GM12878 (cell line): ENCODE measurements around the gene INPP4B. TPM values are rescaled to one million over a fixed set of nuclear protein-coding genes. Genes with fewer than 3 reads are reported as not detected.

Source experiments
- ATAC-seq: fragments of 200-7000 bp; cut with Tn5 transposase; 3 replicates; pipeline ENCODE4 v1.9.1; 2020; ENCODE audit warnings: mild to moderate bottlenecking, moderate library complexity
- BruUV-seq: library from RNA; stranded (reverse); fragments of 400-500 nt; replicated peaks from 2 replicates; lab custom pipeline; 2021; lab: Mats Ljungman, UMichigan
- CTCF ChIA-PET: fragments of 300-600 bp; sonication (Branson Sonifier 250); formaldehyde crosslinking; extraction: SDS; loops from one replicate; lab custom pipeline; 2021; ENCODE audit warnings: inconsistent platforms; lab: Yijun Ruan, JAX
- POLR2A ChIA-PET: fragments of 350-600 bp; formaldehyde crosslinking; extraction: SDS; loops from one replicate; lab custom pipeline; 2021; ENCODE audit warnings: inconsistent platforms; lab: Charles Lee
- RAD21 ChIA-PET: fragments of 300-600 bp; sonication (Branson Sonifier 250); formaldehyde crosslinking; loops from one replicate; lab custom pipeline; 2023; ENCODE audit warnings: antibody characterized with exemption; ENCODE audit not compliant: unreplicated experiment; lab: Charles Lee
- SMC1A ChIA-PET: fragments of 300-600 bp; sonication (Branson Sonifier 250); formaldehyde crosslinking; loops from one replicate; lab custom pipeline; 2023; ENCODE audit not compliant: unreplicated experiment, uncharacterized antibody; lab: Charles Lee
- DNase-seq: peaks from one replicate; pipeline ENCODE4 v3.0.0-alpha.2; 2011; ENCODE audit warnings: low read depth, low spot score
- FAIRE-seq: peaks from 3 replicates; lab custom pipeline; 2011; peaks lifted over from hg19 to GRCh38; lab: Jason Lieb, UNC
- H2AFZ ChIP-seq: 2 replicates; pipeline ENCODE4 v1.6.0; 2011; ENCODE audit warnings: low read depth, low read length, control low read depth; ENCODE audit not compliant: control insufficient read depth
- H3K27ac ChIP-seq: 2 replicates; pipeline ENCODE4 v1.5.1; 2011; ENCODE audit warnings: control low read depth; ENCODE audit not compliant: control insufficient read depth, insufficient read depth
- H3K27me3 ChIP-seq, 2 experiments: replicated peaks in 1 of 2; 2 replicates each; pipeline versions ENCODE4 v1.6.0 to v1.6.1; 2011; ENCODE audit warnings: low read length in 1 of 2; ENCODE audit not compliant: control insufficient read depth in 2 of 2, insufficient read depth in 2 of 2
- H3K36me3 ChIP-seq, 2 experiments: 2 replicates each; pipeline ENCODE4 v1.5.1; 2011; ENCODE audit warnings: low read length in 1 of 2; ENCODE audit not compliant: control insufficient read depth in 2 of 2, insufficient read depth in 2 of 2
- H3K4me1 ChIP-seq: 2 replicates; pipeline ENCODE4 v1.6.1; 2011; ENCODE audit warnings: mild to moderate bottlenecking, low read length, moderate library complexity, mixed read lengths; ENCODE audit not compliant: control insufficient read depth, insufficient read depth
- H3K4me2 ChIP-seq: 2 replicates; pipeline ENCODE4 v1.6.0; 2011; ENCODE audit warnings: control low read depth; ENCODE audit not compliant: control insufficient read depth, insufficient read depth
- H3K4me3 ChIP-seq: fragments of 200-600 bp; sonication (generic); 2 replicates; pipeline ENCODE4 v1.5.1; 2016
- H3K79me2 ChIP-seq: 2 replicates; pipeline ENCODE4 v1.6.0; 2011; ENCODE audit warnings: low read length; ENCODE audit not compliant: control insufficient read depth, insufficient read depth
- H3K9ac ChIP-seq: 2 replicates; pipeline ENCODE4 v1.8.0; 2011; ENCODE audit warnings: low read length, control low read depth, mixed read lengths; ENCODE audit not compliant: control insufficient read depth, insufficient read depth
- H3K9me3 ChIP-seq: replicated peaks from 3 replicates; pipeline ENCODE4 v1.5.1; 2011; ENCODE audit warnings: mild to moderate bottlenecking, low read length; ENCODE audit not compliant: control insufficient read depth, insufficient read depth
- H4K20me1 ChIP-seq: 2 replicates; pipeline ENCODE4 v1.6.0; 2011; ENCODE audit not compliant: control insufficient read depth, insufficient read depth
- CEBPB ChIP-seq, 2 experiments: fragments of 150-350 bp in 1 of 2; IDR thresholded peaks; 2 replicates each; pipeline ENCODE4 v1.6.1; 2012 to 2014; ENCODE audit warnings: low read depth in 2 of 2, low read length in 2 of 2, borderline replicate concordance in 1 of 2, inconsistent platforms in 1 of 2
- FOS ChIP-seq: IDR thresholded peaks from 3 replicates; pipeline ENCODE4 v1.6.1; 2011; ENCODE audit warnings: borderline replicate concordance; ENCODE audit not compliant: insufficient read length; ENCODE audit errors: extremely low read depth
- HDAC2 ChIP-seq: fragments of 200-600 bp; sonication (generic); IDR thresholded peaks from 2 replicates; pipeline ENCODE4 v1.6.1; 2017
- KAT2A ChIP-seq: conservative IDR thresholded peaks from 2 replicates; pipeline ENCODE4 v1.6.1; 2011; ENCODE audit warnings: low read depth, low read length; ENCODE audit not compliant: control insufficient read depth
- MEF2A ChIP-seq: IDR thresholded peaks from 2 replicates; pipeline ENCODE4 v1.6.1; 2011; ENCODE audit warnings: low read depth, mild to moderate bottlenecking, low read length, moderate library complexity; ENCODE audit not compliant: insufficient read depth
- POLR2A ChIP-seq: IDR thresholded peaks from 2 replicates; pipeline ENCODE4 v1.6.1; 2011; ENCODE audit warnings: low read depth, mild to moderate bottlenecking, low read length
- RAD21 ChIP-seq: IDR thresholded peaks from 2 replicates; pipeline ENCODE4 v1.6.1; 2011; ENCODE audit warnings: mild to moderate bottlenecking, low read depth, low read length, moderate library complexity; ENCODE audit not compliant: insufficient read depth
- RFX5 ChIP-seq: IDR thresholded peaks from 2 replicates; pipeline ENCODE4 v1.6.1; 2011; ENCODE audit warnings: low read depth, low read length, improper control_type of control experiment
- SMC3 ChIP-seq: IDR thresholded peaks from 2 replicates; pipeline ENCODE4 v1.6.1; 2011; ENCODE audit warnings: low read length, improper control_type of control experiment, borderline replicate concordance
- ZNF687 ChIP-seq: fragments of 450-650 bp; IDR thresholded peaks from 2 replicates; pipeline ENCODE4 v1.6.1; 2017; ENCODE audit warnings: mild to moderate bottlenecking, moderate library complexity
- WGBS: methylation state at CpG from one replicate; pipeline ENCODE4 v1.1.6; 2016; ENCODE audit warnings: low lambda C conversion rate; ENCODE audit not compliant: insufficient replicate concordance, insufficient coverage; ENCODE audit errors: missing lambda C conversion rate; 5-methylcytosine and 5-hydroxymethylcytosine counted together
- in situ Hi-C: fragments of 300-500 bp; cut with MboI; formaldehyde crosslinking; loops from 9 replicates; pipeline ENCODE4 v1.14.3; 2018; ENCODE audit warnings: mixed read lengths
- intact Hi-C: fragments of 100-400 bp; cut with micrococcal nuclease; formaldehyde crosslinking; loops from one replicate; pipeline ENCODE4 v1.14.2; 2022; ENCODE audit not compliant: unreplicated experiment
- polyA plus RNA-seq, 11 experiments: library from polyadenylated mRNA; depleted of rRNA in 4 of 11; unstranded in 6 of 11; stranded (reverse) in 5 of 11; fragments of >200 nt; fragmentation: Nextera tagmentation in 4 of 11; fragmentation: Illumina TruSeq in 1 of 11; extraction: Ambion mirVana in 4 of 11; extraction: Trizol in 1 of 11; gene quantifications; 1 replicate in 1 of 11; 2 replicates in 10 of 11; pipeline versions ENCODE4 v1.2.1 to v1.2.3, GENCODE V29; 2011 to 2016; ENCODE audit warnings: inconsistent platforms in 2 of 11, missing spikeins in 2 of 11, low read depth in 1 of 11
- total RNA-seq, 4 experiments: library from RNA; depleted of rRNA in 3 of 4; stranded (reverse); fragments of >200 nt in 3 of 4; fragmentation: Illumina TruSeq in 1 of 4; extraction: Trizol in 1 of 4; gene quantifications; 2 replicates each; pipeline versions ENCODE4 v1.2.1 to v1.2.3, GENCODE V29; 2013 to 2021

The INPP4B gene
- total and polyA plus RNA-seq, 10 of the 15 experiments (the other 5 are each of a cell fraction or from before 2014, with no cell fraction given): 0.53 to 11.2 (median 0.95) TPM

GRCh38 chr4:142402156-142402555, 443.9 kb downstream of the INPP4B start:
- Histone ChIP-seq H2AFZ (no peak overlapping the region), H3K27me3 (no peaks in the 10 kb centered on the region), H4K20me1 (no peaks in the 10 kb centered on the region), H3K4me3 (no peak overlapping the region), H3K9ac (no peak overlapping the region), H3K4me1 (no peaks in the 10 kb centered on the region; the same call in 1 of the 2 replicates), H3K79me2 (no peaks in the 10 kb centered on the region), H3K9me3 (no peaks in the 10 kb centered on the region), H3K27ac (no peak overlapping the region), H3K36me3 (no peaks in the 10 kb centered on the region), H3K4me2 (no peak overlapping the region)
- intact Hi-C loops: loop anchor here (5.0 kb wide), 2 partner anchors 150 to 165 kb away; no protein-coding TSS in a partner anchor
- ChIA-PET RAD21 (interaction anchor here (0.6 to 9.6 kb wide), 7 partner anchors 23 to 167 kb away, joined by 3 to 60 read pairs (median 5); no protein-coding TSS in a partner anchor), CTCF (interaction anchor here (1.0 to 14.5 kb wide), 4 partner anchors 19 to 166 kb away, joined by 3 to 135 read pairs (median 35); no protein-coding TSS in a partner anchor), SMC1A (interaction anchor here (0.7 to 6.7 kb wide), 15 partner anchors 8 to 316 kb away, joined by 3 to 55 read pairs (median 6); no protein-coding TSS in a partner anchor), POLR2A (interaction anchor here (0.5 to 1.4 kb wide), 2 partner anchors 43 to 48 kb away, joined by 3 to 4 read pairs; no protein-coding TSS in a partner anchor)
- in situ Hi-C loops: no loop called here
- no TSS peak for BruUV-seq
- ATAC-seq (no peak), FAIRE-seq (no peak), DNase-seq (no peak)
- TF ChIP-seq SMC3 (no peak), FOS (no peak), POLR2A (no peak), HDAC2 (no peak), RAD21 (no peak), KAT2A (no peak), RFX5 (no peak), ZNF687 (no peak), MEF2A (no peak), CEBPB (IDR thresholded peaks at IDR 0.05; ENCODE audit: borderline replicate concordance in 1 of 2, low read depth in 2 of 2, low read length in 2 of 2) (no peak)
- WGBS: 11% methylated on average over 2 of the region's 2 CpGs
